T-helper 1 cell treated with Interleukin-12 subunit alpha and Interleukin-12 subunit beta and Interleukin-4 antibody, amounts not matched to agents 30 ng/mL and 1 ng/mL, for 36 hours (primary cell): ENCODE measurements around the gene ACSBG1. TPM values are rescaled to one million over a fixed set of nuclear protein-coding genes. Genes with fewer than 3 reads are reported as not detected.
"Not testable (repeated sequence)": the region's sequence is repeated elsewhere in the genome, so short reads cannot be mapped to it uniquely, and the experiment has no call there.

ENCODE experiments used
- intact Hi-C: fragments of 100-400 bp; cut with micrococcal nuclease; formaldehyde crosslinking; loops from one replicate; pipeline ENCODE4 v1.15.1; 2024
- total RNA-seq: library from RNA; stranded (reverse); gene quantifications from 2 replicates; pipeline ENCODE4 v1.2.3, GENCODE V29; 2022

ACSBG1 gene
- total RNA-seq, 1 donor from 2014 or later, result not detected

DNA sequence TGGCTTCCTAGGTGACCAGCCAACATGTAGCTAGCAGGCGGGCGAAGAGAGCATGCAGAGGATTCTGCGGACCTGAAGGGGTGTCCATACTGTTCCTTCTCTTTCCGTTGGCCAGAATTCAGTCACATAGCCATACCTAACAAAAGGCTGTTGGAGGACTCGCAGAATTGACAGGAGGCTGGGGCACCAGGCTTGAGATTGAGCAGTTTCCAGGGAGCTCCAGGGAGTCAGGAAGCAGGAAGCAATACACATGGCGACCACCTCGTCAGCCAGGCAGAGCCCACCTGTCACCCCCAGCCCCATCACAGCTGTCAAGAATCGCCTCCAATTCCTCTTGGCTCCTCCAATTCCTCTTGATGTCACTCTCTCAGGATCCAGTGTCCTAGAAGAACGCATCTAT is 16.8 kb upstream of the ACSBG1 start:
- intact Hi-C loops, result no loop called here

DNA sequence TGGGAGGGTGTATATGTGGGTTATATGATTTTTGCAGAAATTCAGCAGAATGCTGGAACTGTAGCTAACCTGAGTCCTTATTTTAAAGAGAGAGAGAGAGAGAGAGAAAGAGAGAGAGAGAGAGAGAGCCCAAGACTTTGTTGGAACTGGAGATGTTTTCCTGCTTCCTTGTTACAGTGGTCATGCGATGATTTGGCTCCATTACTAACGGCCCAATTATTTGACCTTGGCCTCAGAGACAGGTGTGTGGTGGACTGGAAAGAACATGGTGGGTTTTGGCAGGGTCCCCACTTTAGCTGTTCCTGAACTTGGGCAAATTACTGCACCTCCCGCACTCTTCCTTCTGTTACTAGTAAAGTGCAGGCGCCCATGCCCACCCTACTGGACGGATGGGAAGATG is 14.8 kb upstream of the ACSBG1 start:
- intact Hi-C loops, result no loop called here

DNA sequence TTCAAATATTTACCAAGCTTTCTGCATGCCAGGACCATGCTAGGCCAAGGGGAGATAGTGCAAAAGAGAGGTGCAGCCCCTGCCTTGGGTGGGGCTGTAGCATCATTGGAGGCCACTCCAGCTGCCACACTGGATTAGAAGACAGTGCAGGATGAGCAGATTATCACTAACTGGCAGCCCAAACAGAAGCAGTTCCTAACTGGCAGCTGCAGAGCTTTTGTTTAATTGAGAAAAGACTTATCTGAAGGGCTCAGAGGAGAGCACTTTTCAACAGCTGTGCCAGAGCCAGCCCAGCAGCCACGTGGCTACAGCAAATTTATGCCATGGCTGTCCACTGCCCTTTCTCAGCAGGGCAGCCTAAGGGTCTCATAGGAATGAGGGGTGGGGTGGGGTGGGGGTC is 13.5 kb upstream of the ACSBG1 start:
- intact Hi-C loops, result no loop called here

DNA sequence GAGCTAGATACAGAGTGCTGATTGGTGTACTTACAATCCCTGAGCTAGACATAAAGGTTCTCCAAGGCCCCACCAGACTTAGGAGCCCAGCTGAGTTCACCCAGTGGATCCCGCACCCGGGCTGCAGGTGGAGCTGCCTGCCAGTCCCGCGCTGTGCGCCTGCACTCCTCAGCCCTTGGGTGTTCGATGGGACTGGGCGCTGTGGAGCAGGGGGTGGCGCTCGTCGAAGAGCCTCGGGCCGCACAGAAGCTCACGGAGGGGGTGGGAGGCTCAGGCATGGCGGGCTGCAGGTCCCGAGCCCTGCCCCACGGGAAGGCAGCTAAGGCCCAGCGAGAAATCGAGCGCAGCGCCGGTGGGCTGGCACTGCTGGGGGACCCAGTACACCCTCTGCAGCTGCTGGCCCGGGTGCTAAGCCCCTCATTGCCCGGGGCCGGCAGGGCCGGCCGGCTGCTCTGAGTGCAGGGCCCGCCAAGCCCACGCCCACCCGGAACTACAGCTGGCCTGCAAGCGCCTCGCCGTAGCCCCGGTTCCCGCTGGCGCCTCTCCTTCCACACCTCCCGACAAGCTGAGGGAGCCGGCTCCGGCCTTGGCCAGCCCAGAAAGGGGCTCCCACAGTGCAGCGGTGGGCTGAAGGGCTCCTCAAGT is 11.7 kb upstream of the ACSBG1 start:
- intact Hi-C loops, result not testable (repeated sequence)

DNA sequence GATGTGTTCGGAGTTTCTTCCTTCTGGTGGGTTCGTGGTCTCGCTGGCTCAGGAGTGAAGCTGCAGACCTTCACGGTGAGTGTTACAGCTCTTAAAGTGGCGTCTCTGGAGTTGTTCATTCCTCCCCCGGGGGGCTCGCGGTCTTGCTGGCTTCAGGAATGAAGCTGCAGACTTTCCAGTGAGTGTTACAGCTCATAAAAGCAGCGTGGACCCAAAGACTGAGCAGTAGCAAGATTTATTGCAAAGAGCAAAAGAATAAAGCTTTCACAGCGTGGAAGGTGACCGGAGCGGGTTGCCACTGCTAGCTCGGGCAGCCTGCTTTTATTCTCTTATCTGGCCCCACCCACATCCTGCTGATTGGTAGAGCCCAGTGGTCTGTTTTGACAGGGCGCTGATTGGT is 11.0 kb upstream of the ACSBG1 start:
- intact Hi-C loops, result not testable (repeated sequence)

DNA sequence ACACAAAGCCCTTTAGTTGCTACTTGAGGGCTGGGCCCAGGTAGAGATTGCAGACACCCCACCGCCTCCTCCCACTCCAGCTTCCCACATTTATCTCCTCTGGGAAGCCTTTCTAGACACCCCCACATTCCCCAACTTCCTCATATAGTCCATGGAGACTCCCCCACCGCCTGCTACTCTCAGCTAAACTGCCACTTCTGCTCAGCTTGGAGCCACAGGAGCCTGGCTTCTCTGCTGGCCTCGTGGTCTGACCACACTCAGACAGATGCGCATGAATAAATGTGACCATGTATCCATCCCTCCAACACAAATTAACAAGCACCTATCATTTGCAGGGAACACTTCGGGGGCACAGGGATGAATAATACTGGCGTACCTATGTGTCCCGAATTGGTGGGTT is 10.5 kb upstream of the ACSBG1 start:
- intact Hi-C loops, result loop anchor here (5.0 kb wide), 1 partner anchor 243 kb away; no protein-coding TSS in a partner anchor

DNA sequence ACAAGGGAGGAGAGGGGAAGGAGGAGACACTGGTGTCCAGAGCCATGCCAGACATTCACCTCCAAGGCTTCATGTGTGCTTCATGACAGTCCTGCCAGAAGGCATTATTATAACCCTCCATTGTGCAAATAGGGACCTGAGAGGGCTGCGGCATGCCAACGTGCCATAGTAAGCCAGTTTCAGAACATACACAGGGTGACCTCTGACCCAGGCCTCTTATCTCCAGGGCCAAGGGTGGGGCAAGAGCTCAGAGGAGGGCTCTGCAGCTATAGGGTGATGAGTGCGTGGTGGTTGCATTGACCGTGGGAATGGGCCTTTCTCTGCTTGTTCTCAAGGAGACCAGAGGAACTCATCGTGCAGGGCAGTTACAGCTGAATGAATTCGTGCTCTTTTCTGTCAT is 9.7 kb upstream of the ACSBG1 start:
- intact Hi-C loops, result loop anchor here (5.0 kb wide), 1 partner anchor 242 kb away; no protein-coding TSS in a partner anchor

DNA sequence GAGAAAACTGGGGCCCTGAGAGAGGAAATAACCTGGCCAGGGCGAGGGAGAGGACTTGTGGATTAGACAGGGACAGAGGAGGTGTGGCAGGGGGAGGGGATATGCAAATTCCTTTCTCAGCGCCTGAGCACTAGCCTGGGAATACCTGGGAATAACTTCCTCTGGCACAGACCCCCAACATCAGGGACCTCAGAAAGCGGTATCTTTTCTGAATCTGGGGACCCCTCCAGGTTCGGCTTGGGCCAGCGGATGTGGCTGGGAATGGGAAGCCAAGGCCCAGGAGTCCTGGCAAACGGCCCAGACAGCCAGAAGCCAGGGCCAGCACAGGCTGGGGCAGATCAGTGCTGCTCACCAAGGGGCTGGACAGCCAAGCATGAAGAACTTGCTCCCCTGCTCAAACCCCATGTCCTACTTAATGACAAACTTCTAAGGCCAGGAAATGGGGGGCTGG is 9.2 kb upstream of the ACSBG1 start:
- intact Hi-C loops, result loop anchor here (5.0 kb wide), 1 partner anchor 241 kb away; no protein-coding TSS in a partner anchor

DNA sequence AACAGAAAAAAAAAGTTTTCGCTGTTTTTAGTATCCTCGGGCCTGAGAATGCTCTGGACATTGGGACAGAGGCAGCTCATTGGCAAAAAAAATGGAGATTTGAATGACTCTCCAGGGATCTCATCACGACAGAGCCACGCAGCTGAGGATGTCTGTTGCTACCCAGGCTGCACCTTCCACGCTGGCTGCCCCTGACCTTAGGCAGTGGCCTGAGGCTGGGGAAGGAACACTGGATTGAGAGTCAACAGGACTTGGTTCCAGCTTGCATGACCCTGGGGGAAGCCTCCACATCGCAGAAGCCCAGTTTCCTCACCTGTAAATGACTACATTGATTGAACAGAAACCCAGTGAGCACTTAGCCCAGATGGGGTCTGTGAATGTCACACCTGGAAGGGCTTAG is 8.7 kb upstream of the ACSBG1 start:
- intact Hi-C loops, result loop anchor here (5.0 kb wide), 1 partner anchor 241 kb away; no protein-coding TSS in a partner anchor

DNA sequence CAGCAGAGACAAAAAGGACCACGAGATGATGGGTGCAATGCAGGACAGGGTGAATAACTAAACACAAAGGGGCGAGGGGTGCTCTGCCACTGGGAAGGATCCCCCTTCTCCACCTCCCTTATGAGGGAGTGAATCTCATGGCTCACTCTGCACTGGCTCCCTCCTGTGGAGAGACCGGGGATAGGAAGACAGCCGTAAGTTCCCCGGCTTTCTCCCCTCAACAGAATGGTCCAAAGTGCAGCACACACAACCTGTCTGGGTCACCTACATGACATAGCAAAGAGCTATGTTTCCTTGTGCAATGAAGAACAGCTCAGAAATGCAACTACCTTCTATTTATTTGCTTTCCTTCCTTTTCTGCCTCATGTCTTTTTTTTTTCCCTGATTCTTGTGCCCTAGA is 7.8 kb upstream of the ACSBG1 start:
- intact Hi-C loops, result loop anchor here (5.0 kb wide), 1 partner anchor 240 kb away; no protein-coding TSS in a partner anchor

DNA sequence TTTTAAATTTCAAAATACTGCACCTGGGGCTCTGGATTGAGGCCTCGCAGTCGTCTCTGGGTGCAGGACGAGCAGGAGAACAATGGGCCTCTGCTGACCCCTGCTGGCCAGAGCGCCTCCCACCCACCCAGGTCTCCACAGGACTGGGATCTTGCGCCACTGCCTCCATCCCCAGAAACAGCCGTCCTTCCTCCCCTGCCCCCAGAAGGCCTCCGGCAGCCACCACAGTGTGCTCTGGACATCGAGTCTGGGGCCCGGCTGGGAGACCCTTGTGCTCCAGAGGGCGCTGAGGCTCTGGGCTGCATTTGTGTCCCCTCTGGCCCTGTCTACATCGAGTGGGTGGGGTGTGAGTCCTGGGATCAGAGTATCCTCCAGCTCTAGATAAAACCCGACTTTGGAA is 6.7 kb upstream of the ACSBG1 start:
- intact Hi-C loops, result loop anchor here (1.0 to 5.0 kb wide), 7 partner anchors 46 to 331 kb away; partner anchors contain the start of gene CIB2

DNA sequence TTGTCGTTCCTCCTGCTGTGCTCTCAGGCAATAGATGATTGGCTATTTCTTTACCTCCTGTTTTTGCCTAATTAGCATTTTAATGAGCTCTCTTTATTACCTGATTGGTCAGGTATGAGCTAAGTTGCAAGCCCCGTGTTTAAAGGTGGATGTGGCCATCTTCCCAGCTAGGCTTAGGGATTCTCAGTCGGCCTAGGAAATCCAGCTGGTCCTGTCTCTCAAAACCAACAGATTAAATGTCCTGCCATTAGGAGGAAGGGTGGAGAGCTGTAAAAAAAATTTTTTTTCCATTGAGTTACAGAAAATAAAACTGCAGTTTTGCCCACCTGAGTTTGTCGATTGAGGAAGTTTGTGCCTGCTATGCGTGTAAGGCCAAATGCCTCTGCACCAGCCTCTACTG is 5.4 kb upstream of the ACSBG1 start:
- intact Hi-C loops, result loop anchor here (5.0 kb wide), 1 partner anchor 238 kb away; no protein-coding TSS in a partner anchor

DNA sequence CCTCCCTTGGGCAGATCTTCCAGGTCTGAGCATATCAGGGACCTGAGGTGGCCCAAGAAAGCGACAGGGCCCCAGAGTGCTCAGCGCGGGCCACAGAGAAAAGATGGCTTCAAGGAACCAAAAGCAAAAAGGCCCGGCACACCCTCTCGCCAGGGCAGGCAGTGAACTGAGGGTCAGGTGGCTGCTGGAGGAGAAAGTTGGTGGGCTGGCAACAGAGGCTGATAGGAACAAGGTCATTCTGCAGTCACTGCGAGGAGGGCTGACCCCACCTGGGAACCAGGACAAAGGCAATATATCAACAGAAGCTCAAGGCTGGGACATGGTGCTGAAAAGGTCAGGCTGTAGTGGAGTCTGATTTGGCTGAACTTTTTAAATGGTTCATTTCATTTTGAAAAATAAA is 2.8 kb upstream of the ACSBG1 start:
- intact Hi-C loops, result no loop called here

DNA sequence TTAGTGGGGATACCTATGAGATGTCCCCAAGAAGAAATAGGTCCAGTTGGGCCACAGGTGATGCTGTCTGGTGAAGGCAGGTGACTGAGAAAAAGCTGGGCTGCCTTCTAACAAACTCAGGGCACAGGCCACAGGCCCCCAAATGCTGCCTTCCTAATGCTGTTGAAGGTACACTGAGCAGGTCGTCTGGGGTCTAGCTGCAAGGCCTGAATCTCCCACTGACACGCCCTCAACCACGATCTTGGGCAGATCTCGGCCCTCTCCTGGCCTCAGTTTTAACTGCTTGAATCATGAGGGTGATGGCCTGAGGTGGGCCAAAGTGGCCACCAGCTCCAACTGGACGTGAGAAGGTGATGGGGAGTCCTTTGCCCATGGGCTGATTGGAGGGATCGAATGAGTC is 2.1 kb upstream of the ACSBG1 start:
- intact Hi-C loops, result no loop called here

DNA sequence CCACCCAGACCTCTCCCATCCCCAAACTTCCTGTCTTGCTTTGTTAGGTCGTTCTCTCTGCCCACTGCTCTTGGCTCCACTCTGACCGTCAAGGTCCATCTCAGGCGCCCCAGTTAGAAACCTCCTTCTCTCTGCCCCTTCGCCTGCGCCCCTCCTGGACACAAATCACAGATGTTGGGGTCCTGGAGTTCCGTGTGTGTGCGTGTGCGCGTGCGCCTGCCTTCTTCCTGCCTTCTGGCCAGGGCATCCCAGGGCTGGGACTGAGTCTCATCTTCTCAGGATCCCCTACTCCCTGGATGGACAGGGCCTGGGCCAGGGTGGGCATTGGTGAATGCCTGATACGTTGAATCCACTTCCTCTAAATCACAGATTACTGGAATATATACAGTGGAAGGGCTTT is 869 bp downstream of the ACSBG1 start:
- intact Hi-C loops, result no loop called here

DNA sequence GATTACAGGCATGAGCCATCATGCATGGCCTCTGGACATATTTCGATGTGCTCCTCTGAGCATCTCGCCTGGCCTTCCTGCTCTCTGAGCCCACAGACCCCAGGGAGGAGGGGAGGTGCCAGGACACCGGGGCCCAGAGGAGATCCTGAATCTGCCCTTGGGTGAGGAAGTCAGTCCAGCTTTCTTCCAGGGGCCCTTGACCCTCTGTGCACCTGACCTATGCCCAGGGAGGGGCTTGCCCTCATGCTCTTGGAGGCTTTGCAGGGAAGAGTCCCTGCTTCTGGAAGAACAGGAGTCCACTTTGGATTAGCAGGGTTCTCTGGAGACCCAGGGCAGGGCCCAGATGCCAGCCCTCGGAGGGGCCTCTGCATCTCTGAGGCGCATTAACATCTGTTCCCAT is 1.4 kb downstream of the ACSBG1 start:
- intact Hi-C loops, result no loop called here

DNA sequence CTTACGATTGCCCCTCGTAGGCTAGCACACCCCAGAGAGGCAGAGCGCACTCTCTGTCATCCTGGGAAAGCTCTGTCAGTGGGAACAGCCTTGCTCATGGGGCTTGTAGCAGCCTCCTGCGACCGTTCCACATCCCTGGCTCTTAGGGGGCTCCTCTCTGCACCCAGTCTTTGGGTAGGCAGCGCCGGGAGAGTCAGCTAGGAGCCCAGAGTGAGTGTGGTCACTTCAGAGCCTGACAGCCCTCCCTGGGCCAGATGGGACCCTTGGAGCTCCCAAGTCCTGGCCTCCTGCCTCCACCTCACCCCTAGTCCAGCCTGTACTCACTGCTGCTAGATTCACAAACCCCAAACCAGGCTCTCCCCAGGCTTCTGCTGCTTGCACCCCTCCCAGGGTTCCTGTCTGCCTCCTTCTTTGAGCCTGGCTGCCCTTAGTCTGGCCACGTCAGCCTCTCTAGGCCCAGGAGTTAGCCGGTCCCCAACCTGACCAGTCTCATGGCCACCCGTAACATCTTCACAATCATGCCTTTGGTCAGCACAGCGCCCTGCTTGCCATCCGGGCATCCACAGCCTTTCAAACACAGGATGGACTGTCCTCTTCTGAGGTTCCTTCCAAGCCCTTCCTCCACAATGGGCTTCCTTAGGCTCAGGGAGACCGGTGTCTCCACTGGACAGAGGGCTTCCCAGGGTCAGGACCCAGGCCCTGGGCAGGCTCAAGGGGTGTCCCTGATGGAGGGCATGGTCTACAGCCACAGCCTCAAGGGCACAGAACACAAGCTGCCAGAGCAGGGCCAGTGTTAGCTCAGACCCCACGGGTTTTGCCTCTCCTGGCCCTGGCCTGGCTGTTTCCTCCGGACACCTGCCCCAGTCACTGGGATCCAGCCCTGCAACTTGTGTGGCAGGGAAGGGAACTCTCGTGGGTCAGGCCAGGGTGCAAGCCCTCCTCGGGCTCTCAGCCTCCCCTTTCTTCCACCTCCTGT is 4.6 kb downstream of the ACSBG1 start:
- intact Hi-C loops, result no loop called here

DNA sequence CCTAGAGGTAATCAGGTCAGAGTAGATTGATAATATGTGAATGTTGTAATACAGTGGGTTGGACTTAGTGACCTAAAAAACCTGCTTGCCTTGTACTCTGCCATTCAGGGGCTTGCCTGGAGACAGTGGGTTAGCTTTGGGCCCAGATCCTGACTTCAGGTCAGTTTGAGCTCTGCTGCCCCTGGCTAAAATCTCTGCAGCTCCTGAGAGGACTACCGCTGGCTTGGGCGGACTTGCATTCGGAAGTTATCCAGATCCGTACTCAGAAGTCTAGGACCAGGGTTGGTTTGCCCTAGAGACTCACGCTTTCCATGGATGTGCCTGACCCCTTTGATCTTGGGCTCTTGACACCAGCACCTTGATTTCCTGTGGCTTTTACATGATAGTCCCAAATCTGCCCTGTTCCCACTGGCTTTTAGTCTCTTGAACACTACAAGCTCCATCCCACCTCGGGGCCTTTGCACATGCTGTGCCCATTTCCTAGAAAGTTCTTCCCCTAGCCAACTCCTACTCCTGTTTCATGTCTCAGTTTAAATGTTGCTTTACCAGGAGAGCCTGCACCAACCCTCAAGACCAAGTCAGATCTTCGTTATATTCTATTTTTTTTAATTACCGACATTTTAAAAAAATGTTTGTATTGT is 5.9 kb downstream of the ACSBG1 start:
- intact Hi-C loops, result no loop called here

DNA sequence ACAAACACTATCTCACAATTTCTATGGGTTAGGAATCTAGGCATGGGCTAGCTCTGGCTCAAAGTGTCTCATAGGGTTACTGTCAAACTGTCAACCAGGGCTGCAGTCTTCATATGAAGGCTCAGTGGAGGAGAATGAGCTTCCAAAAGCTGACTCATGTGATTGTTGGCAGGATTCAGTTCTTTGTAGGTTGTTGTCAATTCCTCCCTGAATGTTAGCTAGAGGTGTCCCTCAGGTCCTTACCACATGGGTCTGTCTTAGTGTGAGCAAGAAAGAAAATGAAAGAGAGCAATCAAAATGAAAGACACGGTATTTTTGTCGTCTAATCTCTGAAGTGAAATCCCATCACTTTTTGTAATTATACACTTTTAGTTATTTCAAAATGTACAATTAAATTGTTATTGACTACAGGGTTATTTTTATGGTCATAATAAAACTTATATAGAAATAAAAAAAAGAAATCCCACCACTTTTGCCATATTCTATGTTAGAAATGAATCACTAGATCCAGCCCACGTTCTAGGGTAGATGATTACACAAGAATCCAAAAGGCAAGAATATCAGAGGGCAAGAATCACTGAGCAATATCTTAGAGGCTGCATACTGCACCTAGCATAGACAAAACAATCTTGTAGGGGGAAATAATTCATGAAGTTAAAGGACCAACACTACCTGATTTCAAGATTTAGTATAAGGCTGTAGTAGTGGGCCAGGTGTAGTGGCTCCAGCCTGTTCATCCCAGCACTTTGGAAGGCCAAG is 8.4 kb downstream of the ACSBG1 start:
- intact Hi-C loops, result no loop called here

DNA sequence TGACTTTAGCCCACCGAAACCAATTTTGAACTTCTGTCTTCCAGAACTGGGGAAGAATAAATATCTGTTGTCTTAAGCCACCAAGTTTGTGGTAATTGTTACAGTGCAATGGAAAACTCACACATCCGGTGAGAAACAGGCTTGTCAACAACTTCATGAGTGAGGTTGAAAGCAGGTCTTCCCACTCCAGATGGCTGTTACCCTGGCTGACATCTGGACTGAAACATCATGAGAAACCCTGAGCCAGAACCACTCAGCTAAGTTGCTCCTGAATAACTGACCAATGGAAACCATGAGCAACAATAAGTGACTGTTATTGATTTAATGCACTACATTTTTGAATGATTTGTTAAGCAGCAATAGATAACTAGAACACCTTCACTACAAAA is 10.3 kb downstream of the ACSBG1 start:
- intact Hi-C loops, result no loop called here
